T-helper 2 cell treated with Interferon-gamma antibody and Interleukin-4, amounts not matched to agents 100 ng/mL and 5 ng/mL, for 36 hours (primary cell): ENCODE data around the gene APOA5. TPM values are rescaled to one million over a fixed set of nuclear protein-coding genes. Genes with fewer than 3 reads are reported as not detected.
"Not testable (repeated sequence)": the region's sequence is repeated elsewhere in the genome, so short reads cannot be mapped to it uniquely, and the experiment has no call there.

Experiments
- intact Hi-C: fragments of 100-400 bp; cut with micrococcal nuclease; formaldehyde crosslinking; loops from one replicate; pipeline ENCODE4 v1.15.1; 2023
- total RNA-seq: library from RNA; stranded (reverse); gene quantifications from 2 replicates; pipeline ENCODE4 v1.2.3, GENCODE V29; 2022

APOA5 gene
- total RNA-seq, 1 donor from 2014 or later = not detected

GRCh38 chr11:116776522-116776984, 15.1 kb downstream of the APOA5 start:
- intact Hi-C loops = no loop called here

- intact Hi-C loops = no loop called here
Measured at GRCh38 chr11:116775975-116776374, 15.7 kb downstream of the APOA5 start.

- intact Hi-C loops = loop anchor here (5.0 kb wide), 3 partner anchors 323 to 553 kb away; partner anchors contain the start of genes CEP164, PCSK7, RNF214 and SIK3
Measured at GRCh38 chr11:116774661-116775060, 17.0 kb downstream of the APOA5 start.

GRCh38 chr11:116773203-116774097, 18.2 kb downstream of the APOA5 start:
- intact Hi-C loops = loop anchor here (1.0 to 5.0 kb wide), 5 partner anchors 15 to 554 kb away; partner anchors contain the start of genes CEP164, PCSK7, RNF214 and SIK3

- intact Hi-C loops = loop anchor here (1.0 to 5.0 kb wide), 5 partner anchors 16 to 555 kb away; partner anchors contain the start of genes CEP164, PCSK7, RNF214 and SIK3
Measured at GRCh38 chr11:116772443-116773202, 19.1 kb downstream of the APOA5 start, which contains the start of gene BUD13. TSS of gene BUD13 (minus strand) at chr11:116772987. CDS start at chr11:116772964, 23 bp downstream.

- intact Hi-C loops = loop anchor here (5.0 kb wide), 3 partner anchors 325 to 555 kb away; partner anchors contain the start of genes CEP164, PCSK7, RNF214 and SIK3
Measured at GRCh38 chr11:116771935-116772334, 19.7 kb downstream of the APOA5 start.

GRCh38 chr11:116762132-116762531, 29.5 kb downstream of the APOA5 start:
- intact Hi-C loops = no loop called here

GRCh38 chr11:116756044-116756443, 35.6 kb downstream of the APOA5 start:
- intact Hi-C loops = not testable (repeated sequence)

- intact Hi-C loops = no loop called here
Measured at GRCh38 chr11:116750070-116750718, 41.5 kb downstream of the APOA5 start.

GRCh38 chr11:116742104-116742503, 49.6 kb downstream of the APOA5 start:
- intact Hi-C loops = no loop called here

GRCh38 chr11:116740741-116741140, 50.9 kb downstream of the APOA5 start:
- intact Hi-C loops = no loop called here

Other genes with a start within 250 kb of the APOA5 start
- gene BUD13, start 18.9 kb downstream of the APOA5 start, total RNA-seq = 34.8 and 34.9 TPM in 2 replicates
- 66.1 and 67.8 TPM in 2 replicates for gene ZPR1, start 3.9 kb downstream of the APOA5 start, total RNA-seq
- not detected in 2 replicates for gene APOA4, start 31.4 kb upstream of the APOA5 start, total RNA-seq
- gene APOC3, start 38.0 kb upstream of the APOA5 start, total RNA-seq = not detected in 2 replicates
- gene APOA1, start 45.7 kb upstream of the APOA5 start, total RNA-seq = 0.18 TPM in 1 of 2 replicates, not detected in the other